HAP-1 (cell line): ENCODE measurements around the gene PTPRE.

Source experiments
- DNase-seq, 2 experiments: peaks; one replicate each; pipeline ENCODE4 v3.0.0-alpha.2; 2016 to 2020; ENCODE audit warnings: low spot score in 2 of 2
- H3K27me3 ChIP-seq: fragments of 250-450 bp; sonication (Bioruptor Pico); 2 replicates; pipeline ENCODE4 v1.5.1; 2020; ENCODE audit warnings: low read depth, mild to moderate bottlenecking, moderate library complexity
- H3K36me3 ChIP-seq: fragments of 250-450 bp; sonication (Bioruptor Pico); replicated peaks from 2 replicates; pipeline ENCODE4 v1.5.1; 2020; ENCODE audit warnings: mild to moderate bottlenecking
- H3K4me1 ChIP-seq: fragments of 250-450 bp; sonication (Bioruptor Pico); 2 replicates; pipeline ENCODE4 v1.5.1; 2020; ENCODE audit warnings: mild to moderate bottlenecking
- H3K4me3 ChIP-seq: fragments of 250-450 bp; sonication (Bioruptor Pico); 2 replicates; pipeline ENCODE4 v1.5.1; 2020; ENCODE audit warnings: mild to moderate bottlenecking, moderate library complexity
- H3K9me3 ChIP-seq: fragments of 250-450 bp; sonication (Bioruptor Pico); 2 replicates; pipeline ENCODE4 v1.5.1; 2020; ENCODE audit warnings: mild to moderate bottlenecking, moderate library complexity
- in situ Hi-C: fragments of 300-500 bp; cut with MboI; formaldehyde crosslinking; loops from 3 replicates; pipeline ENCODE4 v1.14.3; 2020; ENCODE audit warnings: low sequenced_read_pairs, inconsistent platforms, mixed read lengths

Gene PTPRE

GRCh38 chr10:128098631-128099030, 191.7 kb downstream of the PTPRE start:
- no peaks in the 10 kb centered on the region for H3K27me3 ChIP-seq
- peaks cover 70% of the 10 kb centered on the region for H3K36me3 ChIP-seq
- DNase-seq: no peak
- H3K4me3 ChIP-seq: no peak overlapping the region
- in situ Hi-C loops: no loop called here
- H3K4me1 ChIP-seq: no peaks in the 10 kb centered on the region
- H3K9me3 ChIP-seq: no peaks in the 10 kb centered on the region

- Histone ChIP-seq H3K4me1 (no peaks in the 10 kb centered on the region), H3K9me3 (no peaks in the 10 kb centered on the region), H3K4me3 (no peak overlapping the region), H3K36me3 (peaks cover 83% of the 10 kb centered on the region), H3K27me3 (no peaks in the 10 kb centered on the region)
- in situ Hi-C loops: no loop called here
- DNase-seq: no peak
These were observed 193.0 kb downstream of the PTPRE start for GRCh38 chr10:128099901-128100300.

GRCh38 chr10:128101901-128102300, 195.0 kb downstream of the PTPRE start:
- Histone ChIP-seq H3K9me3 (no peaks in the 10 kb centered on the region), H3K4me1 (no peaks in the 10 kb centered on the region), H3K27me3 (no peaks in the 10 kb centered on the region), H3K36me3 (peaks cover 100% of the 10 kb centered on the region), H3K4me3 (no peak overlapping the region)
- in situ Hi-C loops: no loop called here
- no peak for DNase-seq

GRCh38 chr10:128102480-128103228, 195.8 kb downstream of the PTPRE start:
- H3K4me1 ChIP-seq: no peaks in the 10 kb centered on the region
- no peak for DNase-seq
- in situ Hi-C loops: no loop called here
- peaks cover 100% of the 10 kb centered on the region for H3K36me3 ChIP-seq
- no peaks in the 10 kb centered on the region for H3K27me3 ChIP-seq
- no peaks in the 10 kb centered on the region for H3K9me3 ChIP-seq
- H3K4me3 ChIP-seq: no peak overlapping the region

GRCh38 chr10:128103229-128103714, 196.4 kb downstream of the PTPRE start:
- no peaks in the 10 kb centered on the region for H3K4me1 ChIP-seq
- no peaks in the 10 kb centered on the region for H3K27me3 ChIP-seq
- peaks cover 100% of the 10 kb centered on the region for H3K36me3 ChIP-seq
- DNase-seq: no peak
- no peak overlapping the region for H3K4me3 ChIP-seq
- no peaks in the 10 kb centered on the region for H3K9me3 ChIP-seq
- in situ Hi-C loops: no loop called here

GRCh38 chr10:128105383-128105782, 198.5 kb downstream of the PTPRE start:
- peaks cover 100% of the 10 kb centered on the region for H3K36me3 ChIP-seq
- H3K27me3 ChIP-seq: no peaks in the 10 kb centered on the region
- DNase-seq: no peak
- no peak overlapping the region for H3K4me3 ChIP-seq
- in situ Hi-C loops: no loop called here
- H3K9me3 ChIP-seq: no peaks in the 10 kb centered on the region
- no peaks in the 10 kb centered on the region for H3K4me1 ChIP-seq

GRCh38 chr10:128109707-128110106, 202.8 kb downstream of the PTPRE start:
- DNase-seq: no peak

GRCh38 chr10:128110339-128110738, 203.4 kb downstream of the PTPRE start:
- Histone ChIP-seq H3K9me3 (no peaks in the 10 kb centered on the region), H3K36me3 (peaks cover 100% of the 10 kb centered on the region), H3K4me1 (no peaks in the 10 kb centered on the region), H3K4me3 (no peak overlapping the region), H3K27me3 (no peaks in the 10 kb centered on the region)
- in situ Hi-C loops: no loop called here
- DNase-seq: no peak

More at GRCh38 chr10:128109707-128110106, 202.8 kb downstream of the PTPRE start:
- H3K9me3 ChIP-seq: no peaks in the 10 kb centered on the region
- peaks cover 100% of the 10 kb centered on the region for H3K36me3 ChIP-seq
- no peaks in the 10 kb centered on the region for H3K27me3 ChIP-seq
- no peak overlapping the region for H3K4me3 ChIP-seq
- no peaks in the 10 kb centered on the region for H3K4me1 ChIP-seq
- in situ Hi-C loops: no loop called here

- in situ Hi-C loops: no loop called here
- Histone ChIP-seq H3K4me3 (no peak overlapping the region), H3K36me3 (peaks cover 100% of the 10 kb centered on the region), H3K27me3 (no peaks in the 10 kb centered on the region), H3K9me3 (no peaks in the 10 kb centered on the region), H3K4me1 (no peaks in the 10 kb centered on the region)
- no peak for DNase-seq
These were observed 204.8 kb downstream of the PTPRE start for GRCh38 chr10:128111696-128112095.

- Histone ChIP-seq H3K4me3 (no peak overlapping the region), H3K36me3 (peaks cover 100% of the 10 kb centered on the region)
- in situ Hi-C loops: no loop called here
These were observed 206.1 kb downstream of the PTPRE start for GRCh38 chr10:128113026-128113425.

GRCh38 chr10:128114901-128115300, 208.0 kb downstream of the PTPRE start:
- no peaks in the 10 kb centered on the region for H3K27me3 ChIP-seq
- H3K36me3 ChIP-seq: peaks cover 98% of the 10 kb centered on the region
- H3K4me1 ChIP-seq: no peaks in the 10 kb centered on the region
- H3K4me3 ChIP-seq: no peak overlapping the region
- no peak for DNase-seq
- no peaks in the 10 kb centered on the region for H3K9me3 ChIP-seq
- in situ Hi-C loops: no loop called here

More at GRCh38 chr10:128113026-128113425, 206.1 kb downstream of the PTPRE start:
- H3K4me1 ChIP-seq: no peaks in the 10 kb centered on the region
- no peaks in the 10 kb centered on the region for H3K9me3 ChIP-seq
- no peaks in the 10 kb centered on the region for H3K27me3 ChIP-seq
- no peak for DNase-seq

GRCh38 chr10:128115356-128115755, 208.5 kb downstream of the PTPRE start:
- H3K36me3 ChIP-seq: peaks cover 97% of the 10 kb centered on the region

GRCh38 chr10:128116187-128116586, 209.3 kb downstream of the PTPRE start:
- Histone ChIP-seq H3K4me3 (no peak overlapping the region), H3K36me3 (peaks cover 95% of the 10 kb centered on the region), H3K27me3 (no peaks in the 10 kb centered on the region), H3K4me1 (no peaks in the 10 kb centered on the region), H3K9me3 (no peaks in the 10 kb centered on the region)
- DNase-seq: no peak
- in situ Hi-C loops: no loop called here

More at GRCh38 chr10:128115356-128115755, 208.5 kb downstream of the PTPRE start:
- H3K4me3 ChIP-seq: no peak overlapping the region
- H3K9me3 ChIP-seq: no peaks in the 10 kb centered on the region
- DNase-seq: no peak
- in situ Hi-C loops: no loop called here
- no peaks in the 10 kb centered on the region for H3K27me3 ChIP-seq
- H3K4me1 ChIP-seq: no peaks in the 10 kb centered on the region

- H3K4me1 ChIP-seq: no peaks in the 10 kb centered on the region; the same call in 1 of the 2 replicates
- peaks cover 92% of the 10 kb centered on the region for H3K36me3 ChIP-seq
- H3K9me3 ChIP-seq: no peaks in the 10 kb centered on the region
- H3K4me3 ChIP-seq: no peak overlapping the region
- no peaks in the 10 kb centered on the region for H3K27me3 ChIP-seq
- no peak for DNase-seq
- in situ Hi-C loops: no loop called here
These were observed 210.1 kb downstream of the PTPRE start for GRCh38 chr10:128116851-128117615.
